ENCODE data around the gene CIBAR2.

The CIBAR2 gene

DNA sequence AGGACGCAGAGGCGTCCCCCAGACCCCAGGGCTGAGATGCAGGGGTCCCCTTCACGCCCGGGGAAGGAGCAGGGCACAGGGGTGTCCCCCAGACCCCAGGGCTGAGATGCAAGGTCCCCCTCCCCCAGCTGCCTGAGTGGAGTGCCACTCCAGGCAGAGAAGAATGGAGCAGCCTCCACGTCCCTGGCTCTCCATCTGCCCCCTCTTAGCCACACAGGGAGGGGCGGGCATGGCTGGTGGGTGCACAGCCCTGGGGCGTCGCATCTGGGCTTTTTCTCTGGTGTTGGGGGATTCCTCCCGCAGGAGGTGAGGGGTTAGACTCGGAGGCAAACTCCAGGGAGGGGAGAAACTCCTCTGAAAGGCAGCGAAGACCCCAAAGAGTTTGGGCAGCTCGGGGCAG, 17.5 kb downstream of the CIBAR2 start:
- no peaks in the 10 kb centered on the region for H3K4me1 ChIP-seq (ENCODE audit: control insufficient read depth, insufficient read depth, low read length)
- no peaks in the 10 kb centered on the region for H3K9me3 ChIP-seq (ENCODE audit: control insufficient read depth, insufficient read depth, low read length)
- no peak overlapping the region for H3K27ac ChIP-seq (ENCODE audit: low read depth, low read length)

DNA sequence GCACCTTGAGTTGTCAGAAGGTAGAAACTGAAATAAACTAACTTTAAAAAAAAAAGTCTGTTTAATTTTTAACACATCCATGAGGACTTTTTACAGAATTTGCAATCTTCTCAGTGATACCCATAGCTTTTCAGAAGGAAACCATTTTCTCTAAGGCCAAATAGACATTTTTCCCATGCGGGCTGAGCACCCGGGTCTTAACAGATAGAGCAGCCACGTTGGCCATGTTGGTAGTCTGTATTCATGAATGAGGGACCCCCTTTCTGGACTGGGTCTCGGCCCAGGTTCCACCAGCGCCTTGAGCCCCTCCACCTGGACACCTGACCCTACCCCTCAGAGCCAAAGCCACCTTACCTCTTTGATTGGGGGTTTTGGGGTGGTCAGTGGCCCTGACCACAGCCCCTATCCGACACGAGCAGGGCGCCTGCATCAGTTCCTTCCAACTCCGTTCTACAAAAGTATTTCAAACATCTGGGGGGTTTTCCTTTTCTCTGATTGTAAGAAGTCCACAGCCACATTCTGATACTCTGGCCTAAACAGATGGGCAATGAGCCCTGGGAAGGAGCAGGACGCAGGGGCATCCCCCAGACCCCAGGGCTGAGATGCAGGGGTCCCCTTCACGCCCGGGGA, 18.0 kb downstream of the CIBAR2 start:
- H3K27ac ChIP-seq (ENCODE audit: low read depth, low read length): no peak overlapping the region
- no peaks in the 10 kb centered on the region for H3K9me3 ChIP-seq (ENCODE audit: control insufficient read depth, insufficient read depth, low read length)
- H3K4me1 ChIP-seq (ENCODE audit: control insufficient read depth, insufficient read depth, low read length): no peaks in the 10 kb centered on the region
- H3K27me3 ChIP-seq (ENCODE audit: control insufficient read depth, insufficient read depth, low read length): no peaks in the 10 kb centered on the region
- no peak overlapping the region for H3K9ac ChIP-seq (ENCODE audit: low read depth, low read length)
- H3K36me3 ChIP-seq (ENCODE audit: control insufficient read depth, insufficient read depth, low read length): no peaks in the 10 kb centered on the region
- H3K4me3 ChIP-seq (ENCODE audit: low read depth, low read length): no peak overlapping the region

More for the DNA sequence above, 17.5 kb downstream of the CIBAR2 start:
- Histone ChIP-seq H3K27me3 (ENCODE audit: control insufficient read depth, insufficient read depth, low read length) (no peaks in the 10 kb centered on the region), H3K36me3 (ENCODE audit: control insufficient read depth, insufficient read depth, low read length) (no peaks in the 10 kb centered on the region), H3K4me3 (ENCODE audit: low read depth, low read length) (no peak overlapping the region), H3K9ac (ENCODE audit: low read depth, low read length) (no peak overlapping the region)

DNA sequence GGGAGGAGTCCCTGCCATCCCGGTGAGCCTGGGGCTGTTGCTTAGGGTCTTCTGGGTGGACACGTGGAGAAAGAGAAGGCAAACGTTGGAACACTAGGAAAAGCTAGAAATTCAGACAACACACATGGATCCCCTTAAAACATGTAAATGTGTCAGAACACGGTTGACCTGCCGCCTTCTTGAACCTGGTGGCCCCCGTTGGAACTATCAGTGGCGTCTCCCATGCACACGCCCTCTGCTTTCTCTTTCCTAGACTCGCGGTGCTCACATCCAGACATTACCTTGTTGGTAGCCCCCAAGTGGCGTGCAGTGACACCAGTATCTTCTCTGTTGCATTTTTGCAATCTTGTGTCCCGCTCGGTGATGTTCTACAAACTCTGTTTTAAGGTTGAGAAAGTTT, 18.6 kb downstream of the CIBAR2 start:
- Histone ChIP-seq H3K27ac (ENCODE audit: low read depth, low read length) (no peak overlapping the region), H3K9ac (ENCODE audit: low read depth, low read length) (no peak overlapping the region), H3K4me3 (ENCODE audit: low read depth, low read length) (no peak overlapping the region), H3K36me3 (ENCODE audit: control insufficient read depth, insufficient read depth, low read length) (no peaks in the 10 kb centered on the region), H3K27me3 (ENCODE audit: control insufficient read depth, insufficient read depth, low read length) (no peaks in the 10 kb centered on the region), H3K9me3 (ENCODE audit: control insufficient read depth, insufficient read depth, low read length) (no peaks in the 10 kb centered on the region), H3K4me1 (ENCODE audit: control insufficient read depth, insufficient read depth, low read length) (no peaks in the 10 kb centered on the region)

DNA sequence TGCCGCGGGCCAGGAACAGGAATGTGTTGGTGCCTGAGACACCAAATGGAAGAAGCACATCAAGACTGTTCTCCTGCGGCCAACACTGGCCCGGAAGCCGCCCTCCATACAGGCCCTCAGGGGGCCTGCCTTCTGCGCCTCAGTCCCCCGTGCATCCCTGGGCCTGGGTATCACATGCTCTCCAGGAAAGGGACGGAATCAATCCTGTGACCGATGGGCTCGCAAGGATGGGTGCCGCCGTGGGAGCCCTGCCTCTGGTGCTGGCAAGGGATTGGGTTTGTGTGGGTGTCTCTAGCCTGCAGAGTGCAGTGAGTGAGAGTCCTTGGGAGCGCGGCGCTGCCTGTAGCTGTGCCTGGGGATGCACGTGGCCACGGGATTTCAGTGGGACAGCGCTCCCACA, 19.4 kb downstream of the CIBAR2 start:
- Histone ChIP-seq H3K36me3 (ENCODE audit: control insufficient read depth, insufficient read depth, low read length) (no peaks in the 10 kb centered on the region), H3K4me3 (ENCODE audit: low read depth, low read length) (no peak overlapping the region), H3K9me3 (ENCODE audit: control insufficient read depth, insufficient read depth, low read length) (no peaks in the 10 kb centered on the region), H3K27ac (ENCODE audit: low read depth, low read length) (no peak overlapping the region), H3K9ac (ENCODE audit: low read depth, low read length) (no peak overlapping the region), H3K4me1 (ENCODE audit: control insufficient read depth, insufficient read depth, low read length) (no peaks in the 10 kb centered on the region), H3K27me3 (ENCODE audit: control insufficient read depth, insufficient read depth, low read length) (no peaks in the 10 kb centered on the region)

DNA sequence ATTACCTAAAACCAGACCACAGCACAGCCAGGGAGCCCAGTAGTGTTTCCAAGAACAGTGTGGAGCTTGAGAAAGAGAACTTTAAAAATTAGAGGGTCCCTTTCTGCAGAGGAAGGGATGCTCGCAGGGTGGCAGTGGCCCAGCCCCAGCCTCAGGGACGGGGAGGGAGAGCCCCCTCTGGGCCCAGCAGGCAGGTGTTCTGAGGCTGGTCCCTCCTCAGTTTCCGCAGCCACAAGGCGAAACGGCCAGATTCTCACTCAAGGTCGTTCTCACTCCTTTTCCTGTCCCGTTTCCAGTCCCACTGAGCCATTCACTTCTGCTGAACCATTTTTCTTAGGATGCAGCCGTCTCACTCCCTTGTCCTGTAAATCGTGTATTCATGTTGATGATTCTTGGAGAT, 20.0 kb downstream of the CIBAR2 start:
- Histone ChIP-seq H3K4me3 (ENCODE audit: low read depth, low read length) (no peak overlapping the region), H3K9me3 (ENCODE audit: control insufficient read depth, insufficient read depth, low read length) (no peaks in the 10 kb centered on the region), H3K9ac (ENCODE audit: low read depth, low read length) (no peak overlapping the region), H3K27me3 (ENCODE audit: control insufficient read depth, insufficient read depth, low read length) (no peaks in the 10 kb centered on the region), H3K4me1 (ENCODE audit: control insufficient read depth, insufficient read depth, low read length) (no peaks in the 10 kb centered on the region), H3K27ac (ENCODE audit: low read depth, low read length) (no peak overlapping the region), H3K36me3 (ENCODE audit: control insufficient read depth, insufficient read depth, low read length) (no peaks in the 10 kb centered on the region)

- H3K4me3 ChIP-seq (ENCODE audit: low read depth, low read length): no peak overlapping the region
Observed at GRCh38 chr16:85091522-85091910, 20.8 kb downstream of the CIBAR2 start.

GRCh38 chr16:85090873-85091521, 21.3 kb downstream of the CIBAR2 start:
- H3K9ac ChIP-seq (ENCODE audit: low read depth, low read length): no peak overlapping the region
- no peak overlapping the region for H3K27ac ChIP-seq (ENCODE audit: low read depth, low read length)
- peaks cover 4% of the 10 kb centered on the region for H3K27me3 ChIP-seq (ENCODE audit: control insufficient read depth, insufficient read depth, low read length)
- no peaks in the 10 kb centered on the region for H3K9me3 ChIP-seq (ENCODE audit: control insufficient read depth, insufficient read depth, low read length)
- H3K4me3 ChIP-seq (ENCODE audit: low read depth, low read length): no peak overlapping the region
- no peaks in the 10 kb centered on the region for H3K4me1 ChIP-seq (ENCODE audit: control insufficient read depth, insufficient read depth, low read length)
- no peaks in the 10 kb centered on the region for H3K36me3 ChIP-seq (ENCODE audit: control insufficient read depth, insufficient read depth, low read length)

More at GRCh38 chr16:85091522-85091910, 20.8 kb downstream of the CIBAR2 start:
- Histone ChIP-seq H3K9me3 (ENCODE audit: control insufficient read depth, insufficient read depth, low read length) (no peaks in the 10 kb centered on the region), H3K4me1 (ENCODE audit: control insufficient read depth, insufficient read depth, low read length) (no peaks in the 10 kb centered on the region), H3K27me3 (ENCODE audit: control insufficient read depth, insufficient read depth, low read length) (no peaks in the 10 kb centered on the region), H3K9ac (ENCODE audit: low read depth, low read length) (no peak overlapping the region), H3K27ac (ENCODE audit: low read depth, low read length) (no peak overlapping the region), H3K36me3 (ENCODE audit: control insufficient read depth, insufficient read depth, low read length) (no peaks in the 10 kb centered on the region)

GRCh38 chr16:85090181-85090580, 22.1 kb downstream of the CIBAR2 start:
- H3K4me3 ChIP-seq (ENCODE audit: low read depth, low read length): no peak overlapping the region
- H3K27me3 ChIP-seq (ENCODE audit: control insufficient read depth, insufficient read depth, low read length): peaks cover 12% of the 10 kb centered on the region
- H3K9me3 ChIP-seq (ENCODE audit: control insufficient read depth, insufficient read depth, low read length): no peaks in the 10 kb centered on the region
- no peaks in the 10 kb centered on the region for H3K4me1 ChIP-seq (ENCODE audit: control insufficient read depth, insufficient read depth, low read length)
- no peak overlapping the region for H3K27ac ChIP-seq (ENCODE audit: low read depth, low read length)
- no peaks in the 10 kb centered on the region for H3K36me3 ChIP-seq (ENCODE audit: control insufficient read depth, insufficient read depth, low read length)
- H3K9ac ChIP-seq (ENCODE audit: low read depth, low read length): no peak overlapping the region

DNA sequence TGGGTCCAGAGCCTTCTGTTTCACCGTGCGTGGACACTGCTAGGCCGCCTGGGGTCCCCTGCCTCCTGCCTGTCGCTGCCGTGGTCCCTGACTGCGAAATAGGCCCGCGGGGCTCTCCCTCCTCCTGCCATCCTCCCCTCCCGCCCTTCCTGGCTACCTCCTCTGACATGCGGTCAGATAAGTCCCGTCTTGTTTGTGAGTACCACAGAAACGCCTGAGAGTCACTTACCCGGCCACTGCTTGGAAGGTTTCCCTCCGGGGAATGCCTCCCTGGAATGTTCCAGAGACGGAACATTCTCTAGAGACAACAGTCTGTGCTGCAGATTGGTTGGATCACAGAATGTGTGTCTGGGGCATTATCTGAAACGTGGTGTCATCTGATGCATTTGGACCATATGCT, 22.7 kb downstream of the CIBAR2 start:
- no peaks in the 10 kb centered on the region for H3K4me1 ChIP-seq (ENCODE audit: control insufficient read depth, insufficient read depth, low read length)
- H3K9ac ChIP-seq (ENCODE audit: low read depth, low read length): no peak overlapping the region
- no peaks in the 10 kb centered on the region for H3K9me3 ChIP-seq (ENCODE audit: control insufficient read depth, insufficient read depth, low read length)
- no peak overlapping the region for H3K27ac ChIP-seq (ENCODE audit: low read depth, low read length)
- peaks cover 19% of the 10 kb centered on the region for H3K27me3 ChIP-seq (ENCODE audit: control insufficient read depth, insufficient read depth, low read length)
- no peak overlapping the region for H3K4me3 ChIP-seq (ENCODE audit: low read depth, low read length)
- H3K36me3 ChIP-seq (ENCODE audit: control insufficient read depth, insufficient read depth, low read length): no peaks in the 10 kb centered on the region

DNA sequence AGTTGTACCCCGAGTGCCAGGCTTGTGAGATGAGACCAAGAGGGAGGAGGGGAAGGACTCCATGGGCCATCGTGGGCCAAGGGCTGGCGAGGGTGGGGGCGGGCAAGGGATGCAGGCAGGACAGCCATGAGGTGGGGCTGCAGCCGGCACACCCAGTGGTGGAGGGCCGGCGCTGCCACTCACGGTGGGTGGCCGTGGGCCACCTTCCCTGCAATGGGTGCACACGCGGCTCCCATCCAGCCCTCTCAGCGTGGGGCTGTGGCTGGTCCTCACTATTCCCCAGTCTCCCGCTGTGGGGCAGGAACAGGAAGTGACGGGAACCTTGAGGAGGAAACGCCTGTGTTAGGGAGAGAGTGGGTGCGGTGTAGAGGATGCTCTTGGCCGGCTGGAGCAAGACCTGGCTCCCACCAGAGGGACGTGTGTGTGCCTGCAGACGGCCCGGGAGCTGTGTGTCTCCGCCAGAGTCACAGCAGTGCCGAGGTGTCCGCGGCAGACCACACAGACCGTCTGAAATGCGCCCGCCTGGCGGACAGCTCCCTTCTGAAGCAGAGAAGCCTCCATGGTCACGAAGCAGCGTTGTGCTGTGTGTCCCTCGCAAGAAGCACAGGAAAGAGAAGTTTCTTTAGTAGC, 23.6 kb downstream of the CIBAR2 start:
- H3K27me3 ChIP-seq (ENCODE audit: control insufficient read depth, insufficient read depth, low read length): peaks cover 19% of the 10 kb centered on the region

DNA sequence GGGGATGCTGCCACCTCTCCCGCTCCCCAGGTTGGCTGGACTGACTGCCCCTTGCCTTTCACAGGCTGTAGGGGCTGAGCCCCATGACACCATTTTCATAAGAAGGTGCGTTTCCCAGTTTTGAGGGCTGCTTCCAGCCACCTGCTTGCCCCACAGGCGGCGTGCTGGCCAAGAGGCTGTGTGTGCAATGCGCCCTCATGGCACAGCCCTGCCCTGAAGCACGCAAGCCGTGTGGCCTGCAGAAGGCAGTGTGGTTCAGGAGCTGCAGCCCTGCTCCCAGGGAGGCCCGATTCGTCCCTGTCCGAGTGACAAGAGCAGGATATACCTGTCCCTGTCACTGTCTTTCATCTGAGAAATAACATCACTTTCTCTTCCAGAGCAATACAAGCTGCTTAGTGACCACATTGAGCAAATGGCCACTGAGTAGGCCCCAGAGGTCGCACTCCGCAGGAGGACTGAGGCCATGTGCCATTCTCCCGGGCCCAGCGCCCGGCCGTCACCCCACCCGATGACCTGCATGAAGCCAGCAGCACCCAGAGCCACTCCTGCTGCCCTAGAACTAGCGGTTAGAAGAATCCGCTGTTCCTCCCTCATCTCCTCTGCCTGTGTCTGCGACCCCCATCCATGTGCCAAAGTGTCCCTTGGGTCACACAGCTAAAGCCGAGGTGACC, 24.2 kb downstream of the CIBAR2 start:
- no peak overlapping the region for H3K9ac ChIP-seq (ENCODE audit: low read depth, low read length)

More for the DNA sequence above, 23.6 kb downstream of the CIBAR2 start:
- Histone ChIP-seq H3K4me3 (ENCODE audit: low read depth, low read length) (no peak overlapping the region), H3K36me3 (ENCODE audit: control insufficient read depth, insufficient read depth, low read length) (no peaks in the 10 kb centered on the region), H3K9ac (ENCODE audit: low read depth, low read length) (no peak overlapping the region), H3K27ac (ENCODE audit: low read depth, low read length) (no peak overlapping the region), H3K9me3 (ENCODE audit: control insufficient read depth, insufficient read depth, low read length) (no peaks in the 10 kb centered on the region), H3K4me1 (ENCODE audit: control insufficient read depth, insufficient read depth, low read length) (peaks cover 2% of the 10 kb centered on the region)

More for the DNA sequence above, 24.2 kb downstream of the CIBAR2 start:
- H3K4me3 ChIP-seq (ENCODE audit: low read depth, low read length): no peak overlapping the region
- peaks cover 19% of the 10 kb centered on the region for H3K27me3 ChIP-seq (ENCODE audit: control insufficient read depth, insufficient read depth, low read length)
- no peak overlapping the region for H3K27ac ChIP-seq (ENCODE audit: low read depth, low read length)
- peaks cover 5% of the 10 kb centered on the region for H3K4me1 ChIP-seq (ENCODE audit: control insufficient read depth, insufficient read depth, low read length)
- H3K9me3 ChIP-seq (ENCODE audit: control insufficient read depth, insufficient read depth, low read length): no peaks in the 10 kb centered on the region
- no peaks in the 10 kb centered on the region for H3K36me3 ChIP-seq (ENCODE audit: control insufficient read depth, insufficient read depth, low read length)

Data from HUES48 (cell line).